Stimulated activated CD8-positive, alpha-beta memory T cell treated with anti-CD3 and anti-CD28 coated beads, Interleukin-15, amount 100 ng/mL, for 4 hours (primary cell): Measurements from ENCODE around the gene RAB32.
"Not testable (repeated sequence)": the region's sequence is repeated elsewhere in the genome, so short reads cannot be mapped to it uniquely, and the experiment has no call there.

ENCODE experiments used
- DNase-seq, 2 donors: peaks; one replicate each; pipeline ENCODE4 v3.0.0-alpha.2; 2020; ENCODE audit warnings: low read depth in 2 of 2

Gene RAB32

GRCh38 chr6:146543211-146543939 lies at the start of gene RAB32:
Gene RAB32, plus strand, starts transcription at chr6:146543833. Its CDS starts 39 bp downstream, at chr6:146543872.
- no peak for DNase-seq

- no peak for DNase-seq
These were observed 45.3 kb upstream of the RAB32 start for GRCh38 chr6:146498309-146498708.

GRCh38 chr6:146503096-146503495 lies 40.5 kb upstream of the RAB32 start:
- no peak for DNase-seq

GRCh38 chr6:146515212-146515611 lies 28.4 kb upstream of the RAB32 start:
- DNase-seq = no peak

- DNase-seq = no peak
These were observed 17.4 kb upstream of the RAB32 start for GRCh38 chr6:146526192-146526591.

- no peak for DNase-seq
These were observed 10.9 kb upstream of the RAB32 start for GRCh38 chr6:146532702-146533101.

- DNase-seq = no peak
These were observed 787 bp upstream of the RAB32 start for GRCh38 chr6:146542881-146543210.

GRCh38 chr6:146543940-146544615 lies 445 bp downstream of the RAB32 start:
- no peak for DNase-seq

GRCh38 chr6:146544616-146545182 lies 1.1 kb downstream of the RAB32 start:
- no peak for DNase-seq

GRCh38 chr6:146545581-146545980 lies 1.9 kb downstream of the RAB32 start:
- no peak for DNase-seq

GRCh38 chr6:146546443-146547043 lies 2.9 kb downstream of the RAB32 start:
- no peak for DNase-seq

GRCh38 chr6:146547889-146548288 lies 4.3 kb downstream of the RAB32 start:
- DNase-seq = no peak

GRCh38 chr6:146548898-146549374 lies 5.3 kb downstream of the RAB32 start:
- no peak for DNase-seq

- no peak for DNase-seq
These were observed 7.3 kb downstream of the RAB32 start for GRCh38 chr6:146550911-146551310.

GRCh38 chr6:146551545-146551944 lies 7.9 kb downstream of the RAB32 start:
- no peak for DNase-seq

- DNase-seq = no peak
These were observed 9.9 kb downstream of the RAB32 start for GRCh38 chr6:146553377-146554135.

GRCh38 chr6:146560607-146561006 lies 17.0 kb downstream of the RAB32 start:
- DNase-seq = no peak

- not testable (repeated sequence) for DNase-seq
These were observed 23.0 kb downstream of the RAB32 start for GRCh38 chr6:146566661-146567060.

GRCh38 chr6:146568619-146569018 lies 25.0 kb downstream of the RAB32 start:
- not testable (repeated sequence) for DNase-seq

GRCh38 chr6:146574211-146574610 lies 30.6 kb downstream of the RAB32 start:
- no peak for DNase-seq

- DNase-seq = no peak
These were observed 34.4 kb downstream of the RAB32 start for GRCh38 chr6:146578054-146578453.

- no peak for DNase-seq
These were observed 38.3 kb downstream of the RAB32 start for GRCh38 chr6:146581968-146582367.
